ENCODE results near the gene SLC7A4. TPM values are rescaled to one million over a fixed set of nuclear protein-coding genes. Genes with fewer than 3 reads are reported as not detected.
"Not testable (repeated sequence)": the region's sequence is repeated elsewhere in the genome, so short reads cannot be mapped to it uniquely, and the experiment has no call there.

Gene SLC7A4
- total RNA-seq, result not detected

GRCh38 chr22:21032037-21032867, at the start of gene SLC7A4:
TSS of gene SLC7A4 (minus strand) at chr22:21032561. CDS start at chr22:21031812, 749 bp downstream.
- DNase-seq (ENCODE audit: low spot score) (no peak), ATAC-seq (peak in 1 of 2 donors; percentile 32)
- peaks cover 14 to 17% of the 10 kb centered on the region in 2 donors for H3K27me3 Mint-ChIP-seq
- H3K36me3 Mint-ChIP-seq, result no peaks in the 10 kb centered on the region
- no peak within 1 kb of the TSS for H3K4me3 Mint-ChIP-seq
- H3K27ac Mint-ChIP-seq, result no peak within 1 kb of the TSS
- no peaks in the 10 kb centered on the region for H3K4me1 Mint-ChIP-seq (ENCODE audit: low read depth in 2 of 2)
- H3K9me3 Mint-ChIP-seq, result no peaks in the 10 kb centered on the region

GRCh38 chr22:21080435-21081137, 48.2 kb upstream of the SLC7A4 start:
- H3K36me3 Mint-ChIP-seq, result no peaks in the 10 kb centered on the region
- no peak overlapping the region for H3K27ac Mint-ChIP-seq
- H3K27me3 Mint-ChIP-seq, result no peaks in the 10 kb centered on the region
- H3K4me1 Mint-ChIP-seq (ENCODE audit: low read depth in 2 of 2), result no peaks in the 10 kb centered on the region
- DNase-seq (ENCODE audit: low spot score) (no peak), ATAC-seq (no peak)
- H3K9me3 Mint-ChIP-seq, result no peaks in the 10 kb centered on the region
- no peak overlapping the region for H3K4me3 Mint-ChIP-seq

GRCh38 chr22:21079493-21079892, 47.1 kb upstream of the SLC7A4 start:
- peak; percentile 32 for ATAC-seq
- no peak for DNase-seq (ENCODE audit: low spot score)
- H3K4me3 Mint-ChIP-seq, result no peak overlapping the region
- H3K27me3 Mint-ChIP-seq, result no peaks in the 10 kb centered on the region
- no peak overlapping the region for H3K27ac Mint-ChIP-seq
- H3K4me1 Mint-ChIP-seq (ENCODE audit: low read depth in 2 of 2), result no peaks in the 10 kb centered on the region
- H3K9me3 Mint-ChIP-seq, result no peaks in the 10 kb centered on the region
- no peaks in the 10 kb centered on the region for H3K36me3 Mint-ChIP-seq

- Mint-ChIP-seq H3K36me3 (no peaks in the 10 kb centered on the region), H3K4me3 (no peak overlapping the region), H3K27ac (no peak overlapping the region), H3K27me3 (no peaks in the 10 kb centered on the region), H3K9me3 (no peaks in the 10 kb centered on the region), H3K4me1 (ENCODE audit: low read depth in 2 of 2) (no peaks in the 10 kb centered on the region)
- DNase-seq (ENCODE audit: low spot score), result no peak
- no peak for ATAC-seq
These were observed 46.6 kb upstream of the SLC7A4 start for GRCh38 chr22:21078916-21079315.

GRCh38 chr22:21077884-21078508, 45.6 kb upstream of the SLC7A4 start:
- Mint-ChIP-seq H3K27me3 (no peaks in the 10 kb centered on the region), H3K4me1 (ENCODE audit: low read depth in 2 of 2) (no peaks in the 10 kb centered on the region), H3K36me3 (no peaks in the 10 kb centered on the region), H3K4me3 (no peak overlapping the region), H3K27ac (no peak overlapping the region), H3K9me3 (no peaks in the 10 kb centered on the region)
- no peak for DNase-seq (ENCODE audit: low spot score)
- ATAC-seq, result peak in 1 of 2 donors; percentile 43

- H3K36me3 Mint-ChIP-seq, result no peaks in the 10 kb centered on the region
- ATAC-seq, result no peak
- H3K27ac Mint-ChIP-seq, result no peak overlapping the region
These were observed 44.7 kb upstream of the SLC7A4 start for GRCh38 chr22:21076912-21077625.

GRCh38 chr22:21075516-21076138, 43.3 kb upstream of the SLC7A4 start:
- Mint-ChIP-seq H3K9me3 (no peaks in the 10 kb centered on the region), H3K27me3 (no peaks in the 10 kb centered on the region), H3K4me3 (no peak overlapping the region), H3K27ac (no peak overlapping the region), H3K4me1 (ENCODE audit: low read depth in 2 of 2) (no peaks in the 10 kb centered on the region), H3K36me3 (no peaks in the 10 kb centered on the region)
- no peak for DNase-seq (ENCODE audit: low spot score)
- ATAC-seq, result no peak

More at GRCh38 chr22:21076912-21077625, 44.7 kb upstream of the SLC7A4 start:
- DNase-seq (ENCODE audit: low spot score), result no peak
- Mint-ChIP-seq H3K4me3 (no peak overlapping the region), H3K27me3 (no peaks in the 10 kb centered on the region), H3K4me1 (ENCODE audit: low read depth in 2 of 2) (no peaks in the 10 kb centered on the region), H3K9me3 (no peaks in the 10 kb centered on the region)

GRCh38 chr22:21074102-21074715, 41.8 kb upstream of the SLC7A4 start:
- DNase-seq (ENCODE audit: low spot score) (no peak), ATAC-seq (no peak)
- Mint-ChIP-seq H3K27ac (no peak overlapping the region), H3K4me3 (no peak overlapping the region), H3K27me3 (no peaks in the 10 kb centered on the region), H3K36me3 (no peaks in the 10 kb centered on the region), H3K9me3 (no peaks in the 10 kb centered on the region), H3K4me1 (ENCODE audit: low read depth in 2 of 2) (no peaks in the 10 kb centered on the region)

GRCh38 chr22:21073482-21073881, 41.1 kb upstream of the SLC7A4 start:
- ATAC-seq (no peak), DNase-seq (ENCODE audit: low spot score) (no peak)
- Mint-ChIP-seq H3K27me3 (no peaks in the 10 kb centered on the region), H3K4me3 (no peak overlapping the region), H3K4me1 (ENCODE audit: low read depth in 2 of 2) (no peaks in the 10 kb centered on the region), H3K36me3 (no peaks in the 10 kb centered on the region), H3K9me3 (no peaks in the 10 kb centered on the region), H3K27ac (no peak overlapping the region)

- DNase-seq (ENCODE audit: low spot score) (no peak), ATAC-seq (no peak)
- Mint-ChIP-seq H3K4me1 (ENCODE audit: low read depth in 2 of 2) (no peaks in the 10 kb centered on the region), H3K36me3 (no peaks in the 10 kb centered on the region), H3K4me3 (no peak overlapping the region), H3K27ac (no peak overlapping the region), H3K27me3 (no peaks in the 10 kb centered on the region), H3K9me3 (no peaks in the 10 kb centered on the region)
These were observed 40.7 kb upstream of the SLC7A4 start for GRCh38 chr22:21073023-21073422.

- H3K4me3 Mint-ChIP-seq; H3K27ac Mint-ChIP-seq; H3K4me1 Mint-ChIP-seq (ENCODE audit: low read depth in 2 of 2); H3K9me3 Mint-ChIP-seq; ATAC-seq; H3K36me3 Mint-ChIP-seq; DNase-seq (ENCODE audit: low spot score); H3K27me3 Mint-ChIP-seq: not testable (repeated sequence)
These were observed 39.4 kb upstream of the SLC7A4 start for GRCh38 chr22:21071796-21072195.

GRCh38 chr22:21070690-21071615, 38.6 kb upstream of the SLC7A4 start:
- no peak for DNase-seq (ENCODE audit: low spot score)
- no peaks in the 10 kb centered on the region for H3K36me3 Mint-ChIP-seq
- no peak for ATAC-seq
- no peaks in the 10 kb centered on the region for H3K27me3 Mint-ChIP-seq
- H3K4me1 Mint-ChIP-seq (ENCODE audit: low read depth in 2 of 2), result no peaks in the 10 kb centered on the region
- H3K9me3 Mint-ChIP-seq, result no peaks in the 10 kb centered on the region
- no peak overlapping the region for H3K4me3 Mint-ChIP-seq
- no peak overlapping the region for H3K27ac Mint-ChIP-seq
